GF-D8 (cell line): ENCODE data around the gene HDDC3.

Experiments used
- DNase-seq: peaks from one replicate; lab custom pipeline; 2025; lab: John Stamatoyannopoulos, UW

The HDDC3 gene

GRCh38 chr15:90953947-90954711 lies 21.8 kb upstream of the HDDC3 start:
- no peak for DNase-seq

- no peak for DNase-seq
Measured at GRCh38 chr15:90952901-90953677, 20.7 kb upstream of the HDDC3 start.

- no peak for DNase-seq
Measured at GRCh38 chr15:90950676-90951075, 18.3 kb upstream of the HDDC3 start.

GRCh38 chr15:90949979-90950675 lies 17.8 kb upstream of the HDDC3 start:
- no peak for DNase-seq

DNA sequence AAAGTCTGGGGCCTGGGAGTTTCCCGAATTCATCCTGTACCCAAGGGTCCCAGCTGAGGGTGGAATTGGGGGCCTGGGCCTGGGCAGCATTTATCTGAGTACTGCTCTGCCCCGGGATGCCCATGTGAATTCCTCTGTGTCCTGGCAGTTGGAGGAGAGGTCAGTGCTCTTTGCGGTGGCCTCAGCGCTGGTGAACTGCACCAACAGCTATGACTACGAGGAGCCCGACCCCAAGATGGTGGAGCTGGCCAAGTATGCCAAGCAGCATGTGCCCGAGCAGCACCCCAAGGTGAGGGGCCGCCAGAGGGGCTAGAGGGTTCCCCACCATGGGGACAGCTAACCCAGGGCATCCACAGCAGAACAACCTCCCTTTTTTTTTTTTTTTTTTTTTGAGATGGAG lies 16.2 kb upstream of the HDDC3 start:
- DNase-seq = no peak

DNA sequence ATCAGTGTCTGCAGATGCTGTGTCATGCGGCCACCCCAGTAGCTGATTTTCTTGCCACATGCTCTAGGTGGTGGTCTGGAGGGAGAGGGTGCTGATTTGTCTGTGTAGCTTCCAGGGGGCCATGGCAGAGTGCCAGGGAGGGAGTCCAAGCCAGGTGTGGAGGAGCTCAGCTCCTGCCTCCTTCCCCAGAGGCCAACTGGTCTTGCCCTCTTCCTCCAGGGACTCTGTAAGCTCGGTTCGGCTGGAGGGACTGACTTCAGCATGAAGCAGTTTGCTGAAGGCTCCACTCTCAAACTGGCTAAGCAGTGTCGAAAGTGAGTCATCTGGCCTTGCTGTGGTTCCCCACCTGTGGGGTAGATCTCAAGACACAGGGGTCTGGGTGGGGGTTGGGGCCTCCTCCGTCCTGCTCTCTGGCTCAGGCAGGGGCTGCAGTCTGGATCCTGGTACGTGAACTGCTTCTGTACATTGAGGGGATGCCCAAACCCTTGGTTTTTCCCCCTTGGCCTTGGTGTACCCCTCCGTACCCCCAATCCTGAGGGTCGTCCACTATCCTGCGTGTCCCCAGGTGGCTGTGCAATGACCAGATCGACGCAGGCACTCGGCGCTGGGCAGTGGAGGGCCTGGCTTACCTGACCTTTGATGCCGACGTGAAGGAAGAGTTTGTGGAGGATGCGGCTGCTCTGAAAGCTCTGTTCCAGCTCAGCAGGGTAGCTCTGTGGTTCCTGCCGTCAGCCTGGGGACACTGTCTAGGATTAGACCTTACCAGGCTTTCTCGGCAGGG lies 15.4 kb upstream of the HDDC3 start:
- no peak for DNase-seq

DNA sequence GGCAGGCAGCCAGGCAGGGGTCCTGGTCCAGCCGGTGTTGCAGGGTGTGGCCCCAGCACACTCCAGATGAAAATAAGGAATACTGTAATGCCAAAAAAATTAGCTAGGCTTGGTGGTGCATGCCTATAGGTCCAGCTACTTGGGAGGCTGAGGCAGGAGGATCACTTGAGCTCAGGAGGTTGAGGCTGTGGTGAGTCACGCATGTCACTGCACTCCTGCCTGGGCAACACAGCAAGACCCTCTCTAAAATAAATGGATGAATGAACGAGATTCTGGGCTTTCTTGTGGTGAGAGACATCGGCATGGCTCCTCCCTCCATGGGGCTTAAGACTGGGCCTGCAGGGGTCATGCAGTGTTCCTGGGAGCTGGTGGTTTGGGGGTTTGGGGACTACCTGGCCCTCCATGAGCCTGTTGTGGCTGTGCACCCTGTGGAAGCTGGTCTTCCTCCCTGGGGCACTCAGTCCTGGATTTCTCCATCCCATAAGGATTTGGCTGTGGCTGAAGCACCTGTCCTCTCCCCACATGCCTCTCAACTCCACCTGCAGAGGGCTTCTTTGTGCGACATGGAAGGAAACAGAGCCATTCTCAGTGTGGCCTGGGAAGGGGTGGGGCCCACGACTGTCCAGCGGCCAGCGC lies 14.7 kb upstream of the HDDC3 start:
- no peak for DNase-seq

GRCh38 chr15:90946538-90946937 lies 14.2 kb upstream of the HDDC3 start:
- DNase-seq = no peak

DNA sequence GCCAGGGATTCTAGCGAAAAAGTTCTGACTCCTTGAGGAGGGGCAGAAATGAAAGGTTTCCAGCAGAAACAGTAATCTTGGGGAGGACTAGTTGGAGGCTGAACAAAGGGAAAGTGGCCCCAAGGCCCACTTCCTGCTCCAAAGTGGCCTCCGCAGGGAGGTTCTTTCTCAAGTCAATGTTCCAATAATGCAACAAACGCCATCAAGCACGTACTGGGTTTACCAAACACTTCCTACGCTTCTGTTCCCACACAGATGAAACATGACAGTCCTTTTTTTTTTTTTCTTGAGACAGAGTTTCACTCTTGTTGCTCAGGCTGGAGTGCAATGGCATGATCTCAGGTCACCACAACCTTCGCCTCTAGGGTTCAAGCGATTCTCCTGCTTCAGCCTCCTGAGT lies 12.7 kb upstream of the HDDC3 start:
- no peak for DNase-seq

GRCh38 chr15:90942354-90943120 lies 10.2 kb upstream of the HDDC3 start:
- no peak for DNase-seq

DNA sequence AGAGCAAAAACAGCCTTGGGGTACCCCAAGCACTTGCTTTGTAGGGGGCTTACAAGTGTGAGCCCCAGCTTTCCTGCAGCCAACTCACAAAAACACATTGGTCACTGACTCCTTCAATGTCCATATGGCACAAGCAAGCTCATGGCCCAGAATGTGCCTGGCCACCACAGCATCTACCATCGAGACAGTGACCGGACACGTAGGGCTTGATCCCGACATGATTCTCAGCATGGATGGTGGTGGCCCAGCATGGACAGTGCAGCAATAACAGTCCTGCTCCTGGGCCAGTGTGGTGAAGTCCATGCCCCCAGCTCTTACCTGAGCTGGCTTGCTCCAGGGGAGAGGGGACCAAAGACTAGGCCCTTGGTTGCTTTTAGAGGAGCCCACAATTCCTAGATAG lies 8.7 kb upstream of the HDDC3 start:
- DNase-seq = no peak

DNA sequence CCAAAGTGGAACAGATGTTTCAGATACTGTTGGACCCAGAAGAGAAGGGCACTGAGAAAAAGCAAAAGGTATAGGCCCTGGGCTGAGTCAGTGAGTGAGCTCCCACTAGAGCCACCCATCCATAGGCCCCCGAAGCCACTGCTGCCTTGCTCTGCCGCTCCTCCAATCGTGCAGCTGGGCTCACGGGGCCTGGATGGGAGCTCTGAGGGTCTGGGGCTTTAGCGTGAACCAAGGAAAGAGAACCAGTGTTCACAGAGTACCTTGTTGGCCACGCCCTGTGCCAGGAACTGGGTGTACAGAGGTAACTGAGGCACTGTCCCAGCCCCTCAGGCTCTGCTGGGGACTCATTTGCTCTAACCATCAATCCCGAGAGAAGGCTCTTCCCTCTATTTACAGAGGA lies 7.4 kb upstream of the HDDC3 start:
- DNase-seq = no peak

DNA sequence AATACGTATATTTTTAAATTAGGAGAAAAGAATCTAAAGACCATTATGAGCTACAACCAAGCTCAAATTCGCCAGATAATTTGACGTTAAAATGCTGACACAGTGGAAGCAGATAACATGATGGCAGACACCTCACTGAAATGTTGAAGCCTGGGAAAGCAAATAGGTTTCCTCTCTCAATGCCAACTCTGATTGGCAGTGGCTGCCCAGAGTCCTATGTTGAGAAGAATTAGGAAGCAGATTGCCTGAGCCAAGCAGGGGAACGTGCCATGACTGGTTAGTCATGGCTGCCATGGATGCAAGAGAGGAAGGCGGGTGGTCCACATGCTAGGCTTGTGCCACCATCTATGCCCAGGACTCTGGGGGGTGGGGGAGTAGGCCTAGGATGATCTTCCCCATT lies 5.9 kb upstream of the HDDC3 start:
- DNase-seq = no peak

GRCh38 chr15:90936823-90937222 lies 4.5 kb upstream of the HDDC3 start:
- no peak for DNase-seq

DNA sequence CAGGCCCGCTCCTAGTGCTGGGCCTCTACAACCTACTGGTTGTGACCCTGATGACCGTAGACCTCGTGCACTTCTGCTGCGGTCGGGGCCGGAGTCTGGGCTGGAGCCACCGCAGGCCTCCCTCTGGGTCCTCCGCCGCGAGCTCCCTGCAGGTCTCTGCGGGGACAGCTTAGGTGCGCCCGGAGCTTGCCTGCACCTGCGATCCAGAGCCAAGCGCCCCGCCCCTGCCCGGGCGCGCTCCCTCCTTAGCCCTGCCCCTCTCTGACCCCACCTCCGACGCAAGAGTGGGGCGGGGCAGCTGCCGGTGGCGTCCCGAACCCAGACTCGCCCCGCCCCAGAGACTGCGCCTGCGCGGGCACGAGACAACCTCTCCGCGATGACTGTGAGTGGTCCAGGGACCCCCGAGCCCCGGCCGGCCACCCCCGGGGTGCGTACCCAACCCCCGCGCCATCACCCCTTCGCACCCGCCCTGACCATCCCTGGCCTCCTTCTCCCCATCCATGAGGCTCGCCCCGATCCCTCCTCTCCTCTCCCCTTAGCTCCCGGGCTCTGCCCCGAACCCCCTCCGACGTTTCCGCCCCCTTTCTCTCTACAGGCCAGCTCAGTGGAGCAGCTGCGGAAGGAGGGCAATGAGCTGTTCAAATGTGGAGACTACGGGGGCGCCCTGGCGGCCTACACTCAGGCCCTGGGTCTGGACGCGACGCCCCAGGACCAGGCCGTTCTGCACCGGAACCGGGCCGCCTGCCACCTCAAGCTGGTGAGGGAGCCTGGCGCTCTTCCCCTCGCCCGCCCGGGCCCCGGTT lies 2.8 kb upstream of the HDDC3 start, which contains the start of gene UNC45A:
TSS of gene UNC45A (plus strand) at position 337 of the 803 bp plus-strand sequence. CDS start at position 377, 40 bp downstream.
- peak; percentile 52 for DNase-seq

- peak; percentile 49 for DNase-seq
Measured at GRCh38 chr15:90934256-90934948, 2.1 kb upstream of the HDDC3 start.

DNA sequence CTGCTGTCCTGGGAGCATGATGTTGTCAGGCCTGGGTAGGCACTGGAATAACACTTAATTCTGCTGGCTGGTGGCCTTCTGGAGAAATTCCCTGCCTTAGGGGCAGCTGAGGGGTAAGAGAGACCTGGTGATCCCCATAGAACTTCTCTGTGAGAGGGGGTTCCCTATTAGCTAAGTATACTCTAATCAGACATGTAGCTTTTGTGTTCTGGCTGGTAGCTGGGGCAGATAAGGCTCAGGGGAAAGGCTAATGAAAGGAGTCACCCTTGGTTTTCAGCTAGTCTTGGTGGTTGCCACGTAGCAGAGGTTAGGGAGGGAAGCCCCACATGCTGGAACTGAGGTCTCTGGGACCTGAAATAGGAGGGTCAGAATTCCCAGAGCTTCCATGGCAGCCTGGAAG lies 952 bp upstream of the HDDC3 start:
- no peak for DNase-seq

DNA sequence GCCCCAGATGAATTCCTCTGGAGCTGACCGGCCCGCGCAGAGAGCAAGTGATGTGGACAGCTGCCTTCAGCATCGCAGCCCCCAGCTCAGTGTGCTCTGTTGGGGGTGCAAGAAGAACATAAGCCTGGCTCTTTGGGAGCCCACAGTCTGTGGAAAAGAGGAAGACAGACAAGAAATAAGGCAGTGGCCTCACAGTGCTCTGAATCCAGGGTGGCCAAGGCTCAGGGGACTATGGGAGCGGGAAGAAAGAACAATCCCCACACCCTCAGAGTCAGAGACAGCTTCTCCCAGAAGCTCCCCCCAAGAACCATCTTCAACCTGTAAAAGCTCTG lies 277 bp upstream of the HDDC3 start:
- DNase-seq = no peak

GRCh38 chr15:90931575-90931827 lies 848 bp downstream of the HDDC3 start:
- no peak for DNase-seq
